Stimulated activated CD8-positive, alpha-beta memory T cell treated with anti-CD3 and anti-CD28 coated beads, Interleukin-15, amount 100 ng/mL, for 48 hours (primary cell): ENCODE results near the gene KIF26A.

ENCODE experiments used
- DNase-seq, 2 donors: peaks; one replicate each; pipeline ENCODE4 v3.0.0-alpha.2; 2020; ENCODE audit warnings: low read depth in 2 of 2

Gene KIF26A

DNA sequence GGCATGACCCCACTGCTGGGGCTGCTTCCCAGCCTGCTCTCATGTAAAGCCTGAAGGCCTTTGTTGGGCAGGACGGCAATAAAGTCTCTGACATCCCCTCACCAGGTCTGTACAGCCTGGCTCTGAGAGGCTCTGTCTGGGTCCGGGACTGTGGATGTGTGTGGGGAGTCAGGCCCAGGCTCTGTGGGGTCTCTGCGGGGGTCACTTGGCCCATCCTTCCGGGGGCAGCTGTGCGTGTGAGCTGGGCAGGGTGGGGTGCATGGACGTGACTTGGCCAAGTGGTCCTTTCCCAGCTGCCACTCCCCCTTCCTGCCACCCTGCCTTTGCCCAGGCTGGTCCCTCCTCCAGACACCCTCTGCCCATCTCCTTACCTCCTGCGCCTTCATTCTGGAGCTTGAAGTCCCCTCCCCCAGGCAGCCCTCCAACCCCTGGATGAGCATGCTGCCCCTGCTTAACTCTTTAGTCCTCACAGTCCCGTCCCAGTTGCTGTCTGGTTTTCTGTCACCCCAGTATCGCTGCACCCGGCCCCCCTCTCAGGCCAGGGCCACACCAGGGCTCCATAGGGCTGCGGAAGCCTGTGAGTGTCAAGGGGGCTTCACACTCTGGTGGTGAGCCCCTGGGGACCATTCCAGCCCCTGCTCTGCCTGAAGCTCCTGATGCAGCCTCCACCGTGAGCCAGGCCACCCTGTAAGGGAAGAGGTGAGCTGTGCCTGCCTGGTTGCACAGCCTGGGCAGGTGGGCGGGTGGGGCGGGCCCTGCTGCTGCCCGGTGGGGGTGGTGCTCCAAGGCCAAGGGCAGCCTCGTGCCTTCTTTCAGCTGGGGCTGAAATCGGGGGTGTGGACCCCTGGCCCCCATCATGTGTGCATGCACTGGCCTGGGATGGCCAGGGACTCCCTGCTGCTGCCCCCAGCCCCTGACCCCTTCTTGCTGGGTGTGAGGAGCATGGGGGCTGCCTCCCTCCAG lies 25.5 kb upstream of the KIF26A start:
- no peak for DNase-seq

DNA sequence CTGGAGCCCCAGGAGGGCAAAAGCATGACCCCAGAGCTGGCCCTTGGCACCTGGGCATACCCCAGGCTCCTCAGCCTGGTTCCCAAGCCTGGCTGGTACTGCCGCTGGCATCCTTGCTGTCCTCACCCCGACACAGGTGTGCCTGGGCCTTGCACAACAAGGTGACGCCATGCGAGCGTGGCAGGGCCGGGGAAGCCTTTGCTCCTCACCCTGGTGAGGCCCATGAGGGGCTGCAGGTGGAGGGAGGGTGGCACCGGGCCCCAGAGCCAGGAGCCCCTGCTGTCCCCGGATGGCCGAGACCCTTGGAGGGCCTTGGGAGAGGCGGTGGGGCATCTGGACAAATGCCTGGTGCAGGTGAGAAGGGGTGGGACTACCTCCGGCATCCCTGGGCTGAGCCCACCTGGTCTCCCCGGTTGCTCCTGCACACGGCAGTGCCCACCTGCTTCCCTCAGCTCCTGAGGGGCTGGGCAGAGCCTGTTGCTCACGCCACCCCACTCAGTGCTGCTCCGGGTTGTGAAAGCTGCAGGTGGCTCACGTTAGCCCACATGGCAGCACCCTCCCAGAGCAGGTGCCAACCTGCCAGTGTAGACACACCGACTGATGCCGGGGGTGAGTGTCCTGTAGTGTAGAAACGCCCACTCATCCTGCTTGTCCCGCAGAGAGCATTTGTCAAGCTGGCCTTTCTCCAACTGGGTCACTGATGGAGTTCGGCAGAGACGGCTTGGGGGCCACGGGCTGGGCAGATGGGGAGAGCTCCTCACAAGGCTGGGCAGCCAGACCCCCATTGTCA lies 24.6 kb upstream of the KIF26A start:
- DNase-seq = no peak

DNA sequence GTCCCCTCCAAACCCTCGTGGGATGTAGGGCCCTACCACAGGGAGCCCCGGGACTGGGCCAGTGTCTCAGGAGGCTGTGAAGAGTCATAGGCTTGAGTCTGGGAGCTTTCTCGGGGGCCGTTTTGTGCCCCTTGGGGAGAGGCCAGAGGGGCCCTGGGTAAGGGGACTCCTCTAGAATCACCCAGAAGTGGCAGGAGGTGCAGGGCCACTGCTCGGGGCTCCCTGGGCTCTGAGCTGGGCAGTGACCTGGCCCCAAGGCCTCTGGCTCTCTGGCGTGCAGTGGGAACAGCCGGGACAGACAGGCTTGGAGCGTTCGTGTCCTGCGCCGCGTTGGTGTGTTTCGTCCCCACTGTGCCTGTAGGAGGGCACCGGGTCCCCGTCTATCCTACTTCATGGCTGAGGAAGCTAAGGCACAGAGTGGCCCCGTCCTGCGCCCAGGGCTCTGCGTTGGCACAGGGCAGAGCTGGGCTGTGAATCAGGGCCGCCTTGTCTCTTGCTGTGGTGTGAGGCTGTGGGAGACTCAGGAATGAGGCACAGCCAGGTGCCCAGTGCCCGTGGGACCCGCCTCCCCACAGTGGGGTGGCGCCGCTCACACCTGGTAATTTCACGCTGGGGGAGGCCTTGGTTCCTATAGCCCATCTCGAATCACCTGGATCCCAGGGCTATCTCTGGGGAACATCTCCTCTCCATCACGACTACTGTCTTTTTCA lies 23.8 kb upstream of the KIF26A start:
- no peak for DNase-seq

DNA sequence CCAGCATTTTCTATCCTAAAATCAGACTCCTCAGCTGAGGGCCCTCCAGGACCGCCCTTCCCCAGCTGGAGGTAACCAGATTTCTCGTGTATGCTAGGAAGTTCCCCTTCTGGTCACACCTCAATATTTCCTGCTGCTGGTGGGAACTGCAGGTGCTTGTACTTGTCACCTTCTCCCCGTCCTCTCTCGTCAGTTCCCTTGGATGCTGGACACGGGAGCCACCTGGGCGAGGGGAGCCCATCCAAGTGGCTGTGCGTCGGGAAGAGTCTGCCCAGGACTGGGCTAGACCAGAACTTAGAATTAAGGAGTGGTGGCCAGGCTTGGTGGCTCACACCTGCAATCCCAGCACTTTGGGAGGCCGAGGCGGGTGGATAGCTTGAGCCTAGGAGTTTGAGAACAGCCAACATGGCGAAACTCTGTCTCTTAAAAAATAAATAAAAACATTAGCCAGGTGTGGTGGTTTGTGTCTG lies 23.2 kb upstream of the KIF26A start:
- no peak for DNase-seq

DNA sequence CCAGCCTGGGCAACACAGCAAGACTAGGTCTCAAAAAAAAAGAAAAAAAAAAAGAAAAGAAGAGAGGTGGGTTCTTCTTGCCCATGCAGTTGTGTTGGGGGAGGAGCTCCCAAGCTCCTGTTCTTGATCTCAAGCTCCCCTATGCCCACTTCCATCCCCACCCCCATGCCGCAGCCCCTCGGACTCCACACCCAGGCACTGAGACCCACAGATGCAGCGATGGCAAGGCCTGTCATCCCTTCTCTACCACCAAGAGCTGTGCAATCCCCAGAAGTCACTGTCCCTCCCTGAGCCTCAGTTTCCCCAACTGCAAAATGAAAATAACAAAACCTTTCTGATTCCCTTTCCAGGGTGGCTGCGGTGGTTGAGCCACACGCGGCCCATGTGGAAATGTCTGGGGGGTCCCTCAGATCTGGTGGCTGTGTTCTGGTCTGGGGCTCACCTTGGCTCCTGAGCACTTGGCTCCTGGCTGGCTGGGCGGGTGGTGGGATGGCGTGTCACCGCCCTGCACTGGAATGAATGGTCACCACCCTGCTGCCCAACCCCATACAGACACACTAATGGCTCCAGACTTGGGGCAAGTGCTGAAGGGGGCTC lies 22.6 kb upstream of the KIF26A start:
- DNase-seq = no peak

DNA sequence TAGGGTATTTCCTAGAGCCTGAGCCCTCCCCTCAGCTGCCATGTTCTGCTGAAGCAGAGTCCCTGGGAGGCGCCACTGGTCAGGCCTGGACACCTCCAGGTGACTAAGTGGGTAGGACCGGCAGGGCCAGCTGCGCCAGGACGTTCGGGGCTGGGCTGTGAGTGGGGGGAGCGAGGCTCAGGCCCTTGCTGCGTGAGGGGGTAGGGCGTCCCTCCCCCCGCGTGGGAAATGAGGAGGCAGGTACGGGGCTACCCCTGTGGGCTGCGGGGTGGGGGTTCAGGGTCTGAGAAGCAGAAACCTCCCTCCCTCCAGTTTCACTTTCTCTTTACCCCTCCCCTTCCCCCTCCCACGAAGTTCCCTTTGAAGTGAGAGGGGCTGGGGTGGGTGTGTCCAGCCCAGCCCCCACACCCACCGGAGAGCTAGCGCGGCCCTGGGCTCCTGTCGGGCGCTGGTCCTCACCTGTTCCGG lies 22.1 kb upstream of the KIF26A start:
- no peak for DNase-seq

DNA sequence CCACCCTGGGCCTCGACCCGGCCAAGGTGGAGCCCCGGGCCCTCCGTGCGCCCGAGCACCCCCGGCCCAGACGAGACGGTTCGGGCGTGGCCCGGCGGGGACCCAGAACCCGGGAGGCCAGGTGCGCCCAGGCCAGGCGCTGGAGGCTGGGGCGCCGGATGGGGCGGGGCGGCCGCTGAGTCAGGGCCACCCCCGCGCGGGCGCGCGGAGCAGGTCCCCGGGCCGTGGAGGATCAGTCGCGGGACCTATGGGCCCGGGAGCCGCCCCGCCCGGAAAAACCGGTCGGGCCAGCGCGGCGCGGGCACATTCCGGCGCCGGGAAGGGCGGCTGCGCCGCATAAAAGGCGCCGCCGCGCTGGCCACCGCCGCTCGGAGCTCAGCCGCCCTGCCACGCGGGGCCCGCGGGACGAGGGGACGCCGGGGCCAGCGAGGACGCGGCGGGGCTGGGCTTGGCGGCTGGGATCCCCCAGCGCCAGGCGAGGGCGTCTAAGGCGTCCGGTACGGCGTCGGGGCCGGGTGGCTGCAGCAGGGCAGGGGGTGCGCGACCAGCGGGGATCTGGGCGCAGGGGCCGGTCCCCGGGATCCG lies 21.5 kb upstream of the KIF26A start:
- DNase-seq = no peak

DNA sequence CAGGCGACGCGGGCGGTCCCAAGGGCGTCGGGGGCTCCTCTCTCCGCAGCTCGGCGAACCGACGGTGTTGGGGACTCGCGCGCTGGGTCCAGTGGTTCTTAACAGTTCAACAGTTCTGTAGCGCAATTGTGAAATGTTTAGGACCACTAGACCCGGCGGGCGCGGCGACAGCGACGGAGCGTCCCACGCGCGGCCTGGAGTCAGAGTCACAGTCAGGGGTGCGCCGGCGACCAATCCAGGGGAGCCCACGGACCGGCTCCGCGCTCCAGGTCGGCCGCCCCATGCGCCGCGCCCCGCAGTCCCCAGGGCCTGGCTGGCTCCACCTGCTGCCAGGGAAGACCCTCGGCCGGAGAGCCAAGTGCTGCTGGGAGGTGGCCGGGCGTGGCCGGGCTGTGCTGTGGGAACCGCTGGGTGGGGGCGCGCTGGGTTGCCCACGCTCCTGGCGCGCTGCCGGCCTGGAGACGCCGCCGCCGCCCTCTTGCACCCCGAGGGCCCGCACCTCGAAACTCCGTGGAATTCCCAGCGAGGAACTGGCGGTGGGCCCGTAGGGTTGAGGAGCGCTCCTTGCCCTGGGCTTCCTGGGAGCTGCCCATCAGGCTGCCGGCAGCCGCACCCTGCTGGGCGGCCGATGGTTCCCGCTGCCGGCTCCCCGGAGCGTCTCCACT lies 20.9 kb upstream of the KIF26A start:
- no peak for DNase-seq

DNA sequence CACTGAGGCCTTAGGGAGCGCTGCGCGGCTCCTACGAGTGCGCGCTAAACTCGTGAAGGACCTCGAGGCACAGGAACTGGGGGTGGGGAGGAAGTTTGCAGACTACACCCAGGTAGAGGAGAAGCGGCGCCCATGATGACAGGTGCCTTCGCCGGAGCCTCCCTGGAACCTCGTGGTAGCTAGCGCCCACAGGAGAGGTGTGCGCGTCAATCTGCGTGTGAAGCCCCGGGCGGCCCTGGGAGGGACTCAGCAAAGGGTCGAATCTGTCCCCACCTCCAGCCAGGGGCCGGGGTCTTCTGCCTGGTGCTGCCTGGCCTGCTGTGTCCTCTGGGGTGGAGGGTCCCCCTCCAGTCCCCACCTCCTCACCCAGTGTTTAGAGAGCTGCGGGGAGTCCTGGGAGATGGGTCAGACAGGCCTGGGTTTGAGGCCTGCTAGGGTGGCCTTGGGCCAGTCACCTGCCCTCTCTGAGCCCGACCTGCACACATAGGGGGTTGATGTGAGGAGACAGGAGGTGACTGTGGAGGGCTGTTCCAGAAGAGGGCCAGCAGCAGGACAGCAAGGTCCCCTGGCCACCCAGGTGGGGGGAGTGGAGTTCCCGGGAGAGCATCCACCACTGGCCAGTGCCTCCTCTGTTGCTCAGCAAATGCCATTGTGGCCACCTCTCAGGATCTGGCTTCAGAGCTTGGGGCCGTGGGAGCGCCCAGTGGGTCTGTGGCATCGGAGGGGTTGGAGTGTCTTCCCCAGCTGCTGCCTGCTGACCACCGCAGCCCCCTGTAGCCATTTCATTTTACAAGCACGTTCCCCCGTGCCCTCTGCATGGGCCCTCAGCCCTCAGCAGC lies 20.2 kb upstream of the KIF26A start:
- DNase-seq = no peak

DNA sequence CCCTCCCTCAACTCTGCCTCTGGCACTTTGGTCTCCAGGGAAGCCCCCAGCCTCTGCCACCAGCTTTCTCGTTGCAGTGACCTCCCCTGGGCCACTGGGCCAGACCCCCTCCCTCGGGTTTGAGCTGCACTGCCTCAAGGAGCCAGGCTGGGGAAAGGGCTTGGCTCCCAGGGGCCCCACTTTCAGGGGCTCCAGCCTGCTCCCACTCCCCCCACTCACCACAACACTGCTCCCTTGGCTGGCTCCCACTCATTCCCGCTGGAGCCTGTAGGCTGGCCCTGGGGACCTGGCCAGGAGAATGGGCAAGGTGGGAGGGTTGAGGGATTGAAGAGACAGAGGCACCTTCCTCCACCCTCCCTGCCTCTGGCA lies 19.3 kb upstream of the KIF26A start:
- no peak for DNase-seq

DNA sequence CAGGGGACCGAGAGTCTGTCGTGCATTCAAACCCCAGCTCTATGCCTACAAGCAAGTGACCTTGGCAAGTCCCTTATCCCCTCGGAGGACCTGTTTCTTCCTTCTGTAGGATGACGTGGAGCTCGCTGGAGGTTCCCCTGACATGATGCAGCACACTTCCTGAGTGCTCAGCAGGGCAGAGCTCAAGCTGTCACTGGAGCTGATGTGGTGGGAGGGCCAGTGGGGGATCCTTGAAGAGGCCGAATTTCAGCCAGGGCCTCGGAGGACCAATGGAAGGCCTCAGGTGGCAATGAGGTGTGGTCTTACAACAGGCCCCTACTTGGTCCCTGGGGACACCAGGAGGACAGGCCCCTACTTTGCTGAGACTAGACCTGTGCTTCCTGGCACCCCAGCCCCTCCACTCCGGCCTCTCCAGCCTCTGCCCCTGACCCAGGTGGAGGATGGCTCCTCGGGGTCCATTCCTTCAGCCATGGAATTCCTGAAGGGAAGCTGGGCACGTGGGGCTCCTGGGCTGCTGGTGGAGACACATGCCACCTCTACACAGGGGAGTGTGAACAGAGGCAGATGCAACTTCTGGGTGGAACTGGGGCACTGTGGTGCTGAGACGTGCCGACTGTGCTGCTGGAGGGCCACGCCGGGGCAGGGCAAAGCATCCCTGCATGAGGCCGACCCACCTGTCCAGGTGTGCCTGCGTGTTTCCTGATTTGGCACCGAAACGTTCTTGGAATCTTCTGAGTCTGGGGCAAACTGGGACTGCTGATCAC lies 18.7 kb upstream of the KIF26A start:
- DNase-seq = no peak

DNA sequence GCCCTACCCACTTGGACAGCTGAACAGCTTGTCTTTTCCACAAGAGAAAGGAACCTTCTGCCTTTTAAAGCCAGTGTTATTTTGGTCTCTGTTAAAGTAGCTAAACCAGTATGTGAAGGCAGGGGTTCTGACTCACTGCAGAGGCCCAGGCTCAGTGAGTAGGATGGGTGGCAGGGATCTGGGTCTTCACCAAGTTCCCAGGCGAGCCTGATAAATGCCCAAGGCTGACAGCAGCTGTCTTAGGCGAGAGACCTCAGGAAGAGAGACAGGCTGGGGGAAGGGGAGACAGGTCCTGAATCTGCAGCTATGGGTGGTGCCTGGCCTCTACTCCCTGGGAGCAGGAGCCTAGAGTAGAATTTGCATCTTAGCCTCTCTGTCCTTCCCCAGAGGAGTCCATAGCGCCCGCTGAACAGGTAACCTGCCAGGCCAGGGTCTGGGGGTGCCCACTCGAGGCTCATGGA lies 18.1 kb upstream of the KIF26A start:
- no peak for DNase-seq

DNA sequence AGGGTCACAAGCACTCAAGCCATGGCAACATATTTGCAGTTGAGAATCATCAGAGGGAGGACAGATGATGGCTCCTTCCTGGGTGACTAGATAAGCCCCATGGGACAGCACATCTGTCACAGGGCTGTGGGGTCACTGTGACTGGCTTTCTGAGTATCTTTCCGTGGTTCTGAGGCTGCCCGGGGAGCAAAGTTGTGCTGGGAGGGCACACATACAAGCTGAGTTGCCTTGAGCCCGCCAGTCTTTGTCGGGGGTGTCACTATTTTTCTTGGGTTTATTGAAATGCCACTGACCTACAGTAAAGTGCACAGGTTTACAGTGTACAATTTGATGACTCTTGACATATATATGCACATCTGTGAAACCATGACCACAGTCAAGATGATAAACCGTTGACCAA lies 17.2 kb upstream of the KIF26A start:
- DNase-seq = no peak

DNA sequence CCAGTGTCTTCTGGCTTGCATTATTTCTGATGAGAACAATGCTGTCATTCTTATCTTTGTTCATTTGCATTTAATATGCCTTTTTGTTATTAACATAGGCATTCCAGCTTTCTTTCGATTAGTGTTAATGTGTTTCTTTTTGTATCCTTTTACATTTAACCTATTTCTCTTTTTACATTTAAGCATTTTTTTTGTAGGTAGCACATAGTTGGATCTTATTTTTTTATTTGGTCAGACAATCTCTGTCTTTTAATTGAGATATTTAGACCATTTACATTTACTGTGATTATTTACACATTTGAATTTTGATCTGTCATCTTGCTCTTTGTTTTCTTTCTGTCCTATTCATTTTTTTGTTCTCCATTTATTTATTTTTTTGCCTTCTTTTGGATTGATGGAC lies 14.5 kb upstream of the KIF26A start:
- no peak for DNase-seq

DNA sequence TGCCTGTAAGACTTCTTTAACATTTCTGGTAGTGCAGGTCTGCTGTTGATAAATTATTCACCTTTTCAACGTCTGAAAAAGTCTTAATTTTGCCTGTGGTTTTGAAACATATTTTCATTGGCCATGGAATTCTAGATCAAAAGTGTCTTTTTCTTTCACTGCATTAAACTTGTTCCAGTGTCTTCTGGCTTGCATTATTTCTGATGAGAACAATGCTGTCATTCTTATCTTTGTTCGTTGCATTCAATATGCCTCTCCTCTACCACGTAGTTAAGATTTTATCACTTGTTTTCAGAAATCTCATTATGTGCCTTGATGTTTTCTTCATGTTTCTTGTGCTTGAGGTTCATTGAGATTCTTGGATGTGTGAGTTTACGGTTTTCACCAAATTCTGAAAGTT lies 13.4 kb upstream of the KIF26A start:
- DNase-seq = no peak

DNA sequence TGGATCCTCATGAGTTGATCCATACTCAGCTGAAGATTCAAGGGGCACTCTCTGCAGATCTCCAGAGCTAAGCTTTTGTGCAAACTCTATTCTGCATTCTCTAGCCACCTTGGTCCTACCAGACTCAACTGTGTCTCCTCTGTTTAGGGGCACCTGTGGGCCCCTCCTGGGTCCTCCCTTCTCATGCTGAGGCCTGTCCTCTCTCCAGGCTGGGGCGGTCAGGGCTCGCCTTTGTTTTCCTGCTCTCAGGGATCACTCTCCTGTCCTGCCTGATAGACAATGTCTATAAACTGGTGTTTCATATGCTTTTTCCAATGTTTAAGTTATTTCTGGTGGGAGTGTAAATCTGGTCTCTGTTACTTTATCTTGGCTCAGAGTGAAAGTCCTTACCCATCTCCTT lies 11.6 kb upstream of the KIF26A start:
- DNase-seq = no peak

DNA sequence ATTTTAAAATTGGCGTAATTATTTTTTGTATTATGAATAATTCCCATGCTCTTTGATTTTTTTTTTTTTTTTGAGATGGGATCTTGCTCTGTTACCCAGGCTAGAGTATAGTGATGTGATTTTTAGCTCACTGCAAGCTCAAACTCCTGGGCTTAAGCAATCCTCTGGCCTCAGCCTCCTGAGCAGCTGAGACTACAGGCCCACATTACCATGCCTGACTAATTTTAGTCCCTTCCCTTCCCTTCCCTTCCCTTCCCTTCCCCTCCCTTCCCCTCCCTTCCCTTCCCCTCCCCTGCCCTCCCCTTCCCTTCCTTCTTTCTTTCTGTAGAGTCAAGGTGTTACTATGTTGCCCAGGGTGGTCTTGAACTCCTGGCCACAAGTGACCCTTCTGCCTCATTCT lies 9.4 kb upstream of the KIF26A start:
- no peak for DNase-seq

DNA sequence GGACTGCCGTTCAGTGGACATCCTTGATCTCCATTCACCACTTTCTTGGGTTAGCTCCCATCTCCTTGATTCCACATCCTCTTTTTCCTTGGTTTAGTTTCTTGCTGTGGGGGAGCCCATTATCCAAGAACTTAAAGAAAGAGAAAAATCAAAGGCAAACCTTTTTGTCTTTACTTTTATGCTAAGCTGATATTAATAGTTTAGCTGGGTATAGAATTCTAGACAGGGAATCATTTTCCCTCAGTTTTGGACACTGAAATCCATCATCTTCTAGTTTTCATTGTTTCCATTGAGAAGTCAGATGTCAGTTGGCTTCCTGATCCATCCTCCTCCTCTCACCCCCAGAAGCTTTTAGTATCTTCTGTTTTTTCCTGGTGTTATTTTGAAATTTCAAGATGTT lies 8.8 kb upstream of the KIF26A start:
- no peak for DNase-seq
